LNCaP clone FGC (cell line): ENCODE results near the gene RASGRP4.
"Not testable (repeated sequence)": the region's sequence is repeated elsewhere in the genome, so short reads cannot be mapped to it uniquely, and the experiment has no call there.

Experiments used
- DNase-seq: peaks from one replicate; pipeline ENCODE4 v3.0.0-alpha.2; 2011; ENCODE audit warnings: low read depth
- H3K4me3 ChIP-seq: 2 replicates; pipeline ENCODE4 v1.5.1; 2011; ENCODE audit warnings: mild to moderate bottlenecking, low read depth, low read length, control low read depth
- CTCF ChIP-seq: IDR thresholded peaks from 2 replicates; pipeline ENCODE4 v1.5.1; 2012; ENCODE audit warnings: mild to moderate bottlenecking; ENCODE audit not compliant: control insufficient read depth, insufficient read depth; ENCODE audit errors: extremely low read depth

Gene RASGRP4

DNA sequence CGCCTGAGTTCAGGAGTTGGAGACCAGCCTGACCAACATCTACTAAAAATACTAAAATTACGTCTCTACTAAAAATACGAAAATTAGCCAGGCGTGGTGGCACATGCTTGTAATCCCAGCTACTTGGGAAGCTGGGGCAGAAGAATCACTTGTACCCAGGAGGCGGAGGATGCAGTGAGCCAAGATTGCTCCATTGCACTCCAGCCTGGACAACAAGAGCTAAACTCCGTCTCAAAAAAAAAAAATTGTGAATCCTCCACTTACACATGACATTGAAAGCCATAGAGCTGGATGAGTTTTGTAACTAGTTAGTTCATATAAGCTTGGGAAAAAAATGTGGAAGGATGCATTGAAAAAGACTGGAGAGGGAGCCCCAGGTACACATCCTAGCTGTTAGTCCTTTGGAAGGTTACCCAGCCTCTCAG, 52.1 kb downstream of the RASGRP4 start:
- DNase-seq, result no peak
- H3K4me3 ChIP-seq, result peak overlapping the region; percentile 99
- TF ChIP-seq CTCF, result no peak

GRCh38 chr19:38371081-38371480, 54.9 kb downstream of the RASGRP4 start:
- DNase-seq, result no peak
- TF ChIP-seq CTCF, result no peak
- H3K4me3 ChIP-seq, result no peak overlapping the region

DNA sequence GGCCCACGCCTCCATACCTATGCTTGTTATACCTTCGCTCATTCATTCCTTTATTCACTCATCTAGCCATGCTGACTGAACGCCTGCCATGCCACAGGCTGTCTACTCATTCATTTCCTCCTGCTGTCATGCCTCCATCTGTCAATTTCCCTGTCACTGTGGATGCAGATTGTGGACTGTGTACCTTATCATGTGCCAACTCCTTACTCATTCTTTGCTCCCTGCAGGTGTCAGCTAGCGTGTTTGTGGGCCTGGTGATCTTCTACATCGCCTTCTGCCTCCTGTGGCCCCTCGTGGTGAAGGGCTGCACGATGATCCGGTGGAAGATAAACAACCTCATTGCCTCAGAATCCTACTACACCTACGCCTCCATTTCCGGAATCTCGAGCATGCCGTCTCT, 55.7 kb downstream of the RASGRP4 start:
- no peak for DNase-seq
- H3K4me3 ChIP-seq, result no peak overlapping the region
- no peak for TF ChIP-seq CTCF

DNA sequence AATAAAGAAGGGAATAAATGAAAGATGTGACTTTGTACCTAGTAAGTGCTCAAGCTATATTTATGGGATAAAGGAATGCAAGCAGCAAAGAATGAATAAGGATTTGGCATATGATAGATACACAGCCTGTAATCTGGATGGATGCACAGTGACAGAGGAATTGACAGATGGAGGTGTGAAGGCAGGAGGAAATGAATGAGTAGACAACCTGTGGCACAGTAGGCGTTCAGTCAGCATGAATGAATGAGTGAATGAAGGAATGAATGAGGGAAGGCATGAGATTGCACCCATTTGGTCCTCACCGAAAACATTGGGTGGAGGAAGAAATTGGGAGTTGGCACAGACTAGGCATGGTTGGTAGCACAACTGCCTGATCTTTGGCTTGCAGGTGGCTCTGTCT, 56.4 kb downstream of the RASGRP4 start:
- no peak for DNase-seq
- no peak for TF ChIP-seq CTCF
- no peak overlapping the region for H3K4me3 ChIP-seq

DNA sequence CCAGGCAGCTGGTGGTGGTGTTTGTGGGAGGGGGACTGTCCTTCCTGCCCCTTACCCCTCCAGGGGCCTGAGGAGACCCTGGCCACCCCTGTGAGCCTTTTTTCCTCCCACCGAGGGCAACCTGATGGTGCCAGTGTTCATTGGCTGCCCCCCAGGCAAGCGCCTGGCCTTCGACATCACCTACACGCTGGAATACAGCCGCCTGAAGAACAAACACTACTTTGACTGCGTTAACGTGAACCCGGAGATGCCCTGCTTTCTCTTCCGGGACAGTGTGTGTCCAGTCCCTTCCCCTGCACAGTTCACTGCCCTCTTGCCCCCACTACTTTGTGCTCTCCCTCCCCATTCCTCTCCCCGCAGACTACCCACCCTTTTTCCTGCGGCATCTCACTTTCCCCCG, 59.0 kb downstream of the RASGRP4 start:
- no peak overlapping the region for H3K4me3 ChIP-seq
- no peak for DNase-seq

GRCh38 chr19:38362946-38363688, 62.9 kb downstream of the RASGRP4 start:
- H3K4me3 ChIP-seq, result peak overlapping the region; percentile 62
- DNase-seq, result not testable (repeated sequence)

More for the DNA sequence above, 59.0 kb downstream of the RASGRP4 start:
- TF ChIP-seq CTCF, result no peak

GRCh38 chr19:38362076-38362945, 63.7 kb downstream of the RASGRP4 start:
- peak overlapping the region; percentile 62 for H3K4me3 ChIP-seq
- TF ChIP-seq CTCF, result no peak
- peak; percentile 48 for DNase-seq
